HG02870 (cell line): ENCODE data around the gene PEX14.

ENCODE experiments used
- ATAC-seq: cut with Tn5 transposase; IDR thresholded peaks from one replicate; pipeline ENCODE4 v1.9.1; 2021; ENCODE audit warnings: mild to moderate bottlenecking, moderate library complexity; ENCODE audit not compliant: unreplicated experiment

PEX14 gene

DNA sequence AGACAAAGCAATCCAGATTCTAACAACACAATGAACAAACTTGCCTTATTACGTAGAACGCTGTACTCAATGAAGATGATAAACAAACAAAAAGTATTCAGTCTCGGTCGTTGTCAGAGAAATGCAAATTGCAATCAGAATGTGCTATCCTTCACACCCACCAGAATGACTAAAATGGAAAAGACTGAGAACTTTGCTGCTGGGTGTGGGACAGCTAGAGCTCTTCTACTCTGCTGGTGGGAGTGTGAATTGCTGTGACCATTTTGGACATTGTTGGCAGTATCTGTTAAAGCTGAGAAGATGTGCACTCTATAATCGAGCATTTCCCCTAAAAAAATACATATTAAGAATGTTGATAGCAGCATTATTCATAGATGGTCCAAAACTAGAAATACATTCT lies 111.4 kb downstream of the PEX14 start:
- no peak for ATAC-seq

DNA sequence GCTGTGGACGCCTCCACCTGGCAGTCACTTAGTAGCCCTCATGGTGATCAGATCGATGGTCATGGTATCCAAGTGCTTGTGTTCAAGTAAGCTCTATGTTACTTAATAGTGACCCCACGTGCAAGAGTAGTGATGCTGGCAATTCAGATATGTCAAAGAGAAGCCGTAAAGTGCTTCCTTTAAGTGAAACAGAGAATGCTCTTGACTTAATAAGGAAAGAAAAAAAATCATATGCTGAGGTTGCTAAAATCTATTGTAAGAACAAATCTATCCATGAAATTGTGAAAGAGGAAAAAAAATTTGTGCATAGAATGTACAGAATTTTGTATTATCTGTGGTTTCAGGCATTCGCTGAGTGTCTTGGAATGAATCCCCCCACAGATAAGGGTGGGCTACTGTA lies 113.9 kb downstream of the PEX14 start:
- ATAC-seq: no peak

DNA sequence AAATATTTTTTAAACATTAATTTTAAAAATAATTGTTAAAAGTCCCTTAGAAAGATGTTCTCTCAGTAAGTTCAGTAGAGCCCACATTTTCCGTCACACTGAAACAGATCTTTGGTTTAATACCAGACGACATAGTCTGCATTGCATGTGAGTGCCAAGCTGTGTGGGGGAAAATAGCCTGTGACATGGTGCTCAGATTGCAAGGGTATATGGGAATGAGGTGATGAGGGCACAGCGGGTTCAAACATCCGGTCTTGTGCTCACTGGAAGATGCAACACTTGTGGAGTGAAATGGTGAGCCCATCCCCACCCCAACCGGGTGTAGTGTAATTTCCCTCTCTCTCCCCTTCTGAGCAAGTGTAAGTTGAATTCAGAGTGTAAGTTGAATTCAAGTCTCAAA lies 114.3 kb downstream of the PEX14 start:
- no peak for ATAC-seq

DNA sequence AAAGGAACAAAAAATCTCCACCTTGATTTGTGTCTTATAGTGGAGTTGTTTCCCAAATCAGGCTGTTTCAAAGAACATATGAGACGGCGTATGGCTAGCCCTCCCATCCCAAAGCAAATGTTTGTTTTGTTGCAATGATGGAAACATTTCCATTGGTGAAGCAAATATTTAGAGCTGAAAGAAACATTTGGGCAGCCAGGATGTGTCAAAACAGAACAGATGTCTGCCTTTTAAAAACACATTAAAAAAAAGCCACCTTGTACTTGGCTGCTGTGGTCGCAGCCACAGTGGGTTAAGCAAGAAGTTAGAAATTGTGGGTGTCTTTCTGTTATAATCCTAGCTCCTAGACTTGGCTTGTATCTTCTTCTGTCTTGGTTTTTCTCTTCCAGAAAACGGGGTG lies 116.3 kb downstream of the PEX14 start:
- no peak for ATAC-seq

DNA sequence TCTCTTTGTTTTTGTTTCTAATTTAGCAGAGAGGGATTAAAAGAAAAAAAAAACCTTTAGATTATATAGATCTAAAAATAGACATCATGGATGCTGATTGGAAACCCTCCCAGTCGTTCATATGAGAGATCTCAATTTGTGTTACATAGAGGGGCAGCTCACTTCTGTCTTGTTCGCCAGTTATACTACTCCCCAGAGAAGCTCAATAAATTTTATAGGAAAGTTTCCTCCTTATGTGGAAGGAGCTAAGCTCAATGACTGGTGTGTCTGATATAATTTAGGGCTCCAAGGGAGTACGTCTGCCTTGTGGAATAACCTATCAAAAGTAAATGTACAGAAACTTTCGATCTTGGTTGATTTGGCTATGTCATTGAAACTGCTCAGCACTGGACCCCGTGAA lies 117.6 kb downstream of the PEX14 start:
- ATAC-seq: no peak

DNA sequence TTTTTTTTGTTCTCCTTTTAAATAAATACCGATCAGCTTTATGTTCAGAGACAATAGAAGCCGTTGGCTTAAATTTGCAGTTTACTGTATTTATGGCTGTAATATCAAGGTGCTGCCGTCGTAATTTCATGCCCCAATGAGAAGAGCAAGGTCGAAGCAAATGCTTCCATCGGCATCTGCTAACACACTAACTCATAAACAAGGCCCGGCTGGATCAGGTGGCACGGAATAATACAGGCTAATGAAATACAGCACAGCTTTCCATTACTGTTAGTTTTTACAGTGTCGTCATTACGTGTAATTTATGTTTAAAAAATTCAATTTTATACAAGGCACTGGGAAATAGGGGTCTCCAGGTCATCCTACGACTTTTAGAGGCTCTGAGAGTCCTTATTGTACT lies 119.0 kb downstream of the PEX14 start:
- ATAC-seq: no peak

DNA sequence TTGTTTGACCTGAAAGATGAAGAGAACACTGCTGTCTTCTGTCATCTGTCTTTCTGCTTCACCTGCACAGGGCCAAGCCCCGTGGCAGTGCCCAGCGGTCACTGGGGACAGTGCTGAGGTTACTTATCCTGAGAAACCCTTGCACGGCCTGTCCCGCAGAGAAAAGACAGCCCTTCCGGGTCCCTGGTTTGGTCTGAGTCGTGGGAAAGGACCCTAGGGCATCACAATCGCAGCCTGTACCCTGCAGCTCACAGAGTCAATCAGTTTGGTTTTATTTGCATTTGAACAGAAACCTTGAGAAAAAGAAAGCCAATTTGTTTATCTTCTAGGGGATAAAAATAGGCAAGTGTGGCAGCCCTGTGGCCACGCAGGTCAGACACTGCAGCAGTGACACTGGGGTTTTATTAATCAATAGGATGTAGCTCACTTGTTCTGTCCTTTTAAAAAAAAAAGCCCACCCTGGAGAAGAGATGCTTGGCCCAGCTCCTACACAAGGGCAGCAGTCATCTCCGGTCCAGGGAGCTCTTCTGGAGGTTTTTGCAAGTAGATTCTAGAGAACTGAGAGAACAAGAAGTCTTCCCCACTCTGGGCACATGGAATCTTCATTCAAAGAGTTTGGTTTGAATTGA lies 120.0 kb downstream of the PEX14 start:
- no peak for ATAC-seq

DNA sequence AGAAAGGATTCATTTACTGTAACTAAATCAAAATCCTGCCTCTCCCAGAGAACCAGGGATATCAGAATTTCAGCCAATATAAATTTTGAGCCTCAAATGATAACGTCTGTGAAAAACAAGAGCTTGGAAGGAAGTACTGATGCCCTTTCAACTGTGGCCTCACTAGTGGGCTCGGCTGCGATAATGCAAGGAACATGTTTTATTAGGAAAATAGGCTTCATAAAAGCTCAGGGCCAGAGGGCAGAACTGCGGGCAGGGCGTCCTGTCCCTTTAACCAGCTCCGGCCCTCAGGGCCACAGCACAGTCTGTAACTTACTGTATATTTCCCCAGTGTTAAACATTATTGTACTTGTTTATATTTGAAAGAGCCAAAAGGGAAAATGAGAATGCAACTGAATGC lies 122.0 kb downstream of the PEX14 start:
- ATAC-seq: no peak

DNA sequence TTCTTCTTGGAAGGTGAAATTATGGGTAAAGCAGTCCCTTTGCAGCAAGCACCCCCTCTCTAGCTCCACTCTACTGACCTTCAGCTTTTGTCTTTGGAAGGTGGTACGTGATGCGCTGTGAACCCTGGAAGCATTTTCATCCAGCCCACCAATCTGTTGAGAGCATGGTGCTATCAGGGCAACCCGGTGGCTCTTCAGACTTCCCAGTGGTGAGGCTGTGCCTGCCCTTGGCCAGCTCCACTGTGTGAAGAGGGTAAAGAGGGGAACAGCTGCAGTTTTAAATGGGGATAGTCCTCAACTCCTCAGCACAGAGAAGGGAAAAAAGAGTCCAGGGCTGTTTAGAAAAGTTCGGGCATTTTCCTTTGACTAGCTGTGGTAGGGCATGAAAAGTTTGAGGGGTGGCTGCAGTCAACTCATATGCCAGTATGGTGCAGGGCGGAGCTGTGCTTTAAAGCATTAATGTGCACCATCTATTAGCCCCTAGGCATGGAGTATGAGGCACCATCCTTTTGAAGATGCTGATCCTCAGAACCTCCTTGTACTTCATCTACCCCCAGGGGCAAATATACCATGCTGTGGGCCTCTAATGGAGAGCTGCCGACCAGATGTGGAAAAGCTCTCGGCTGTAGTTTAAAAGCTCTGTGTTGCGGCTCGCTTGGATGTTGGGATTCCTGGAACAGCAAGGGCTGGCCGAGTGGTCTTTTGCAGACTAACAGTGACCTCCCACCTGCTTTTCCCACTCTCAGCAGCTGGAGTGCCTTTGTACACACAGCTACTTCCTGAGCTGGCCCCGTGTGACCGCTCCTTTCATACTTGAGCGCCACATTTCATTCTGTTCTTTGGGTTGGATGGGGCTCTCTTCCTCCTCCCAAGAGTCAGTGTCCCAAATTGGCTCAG lies 123.0 kb downstream of the PEX14 start:
- ATAC-seq: no peak

DNA sequence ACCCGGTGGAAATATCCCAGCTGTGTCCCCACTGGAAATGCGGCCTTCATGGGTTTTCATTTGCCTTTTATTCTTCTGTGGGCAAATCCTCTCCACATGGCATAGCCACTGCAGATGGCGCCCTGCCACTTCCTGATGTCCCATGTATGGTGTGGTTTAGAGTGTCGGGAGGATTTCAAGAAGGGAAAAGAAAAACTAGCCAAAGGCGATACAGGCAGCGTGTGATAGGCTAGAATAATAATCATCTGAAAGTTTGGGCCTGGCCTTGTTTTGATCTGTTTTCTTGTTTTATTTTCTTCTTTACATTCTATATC lies 123.6 kb downstream of the PEX14 start:
- ATAC-seq: no peak

DNA sequence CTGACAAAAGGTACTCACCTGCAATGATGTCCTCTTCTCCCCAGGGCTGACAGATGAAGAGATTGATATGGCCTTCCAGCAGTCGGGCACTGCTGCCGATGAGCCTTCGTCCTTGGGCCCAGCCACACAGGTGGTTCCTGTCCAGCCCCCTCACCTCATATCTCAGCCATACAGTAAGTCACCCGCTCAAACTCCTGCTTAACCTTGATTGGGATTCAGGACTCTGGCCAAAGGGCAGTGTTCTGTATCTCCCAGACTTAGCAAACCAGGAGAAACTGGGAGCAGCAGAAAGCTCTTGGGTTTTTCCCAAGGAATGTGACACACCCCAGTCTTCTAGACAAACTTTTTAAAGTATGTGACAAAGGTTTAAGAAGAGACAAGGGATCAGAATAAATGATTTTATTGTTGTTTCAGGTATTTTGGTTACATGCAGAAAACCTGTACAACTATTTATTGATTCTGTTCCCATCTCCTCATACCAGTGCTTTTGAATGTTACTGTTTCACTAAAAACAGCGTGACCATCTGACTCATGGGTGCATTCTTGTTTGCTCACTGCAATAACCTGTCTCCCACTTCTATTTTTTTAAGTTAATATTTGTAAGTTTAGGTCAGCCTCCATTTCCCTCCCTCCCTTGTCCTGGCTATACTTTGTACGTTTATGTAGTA lies 124.6 kb downstream of the PEX14 start:
- ATAC-seq: no peak

DNA sequence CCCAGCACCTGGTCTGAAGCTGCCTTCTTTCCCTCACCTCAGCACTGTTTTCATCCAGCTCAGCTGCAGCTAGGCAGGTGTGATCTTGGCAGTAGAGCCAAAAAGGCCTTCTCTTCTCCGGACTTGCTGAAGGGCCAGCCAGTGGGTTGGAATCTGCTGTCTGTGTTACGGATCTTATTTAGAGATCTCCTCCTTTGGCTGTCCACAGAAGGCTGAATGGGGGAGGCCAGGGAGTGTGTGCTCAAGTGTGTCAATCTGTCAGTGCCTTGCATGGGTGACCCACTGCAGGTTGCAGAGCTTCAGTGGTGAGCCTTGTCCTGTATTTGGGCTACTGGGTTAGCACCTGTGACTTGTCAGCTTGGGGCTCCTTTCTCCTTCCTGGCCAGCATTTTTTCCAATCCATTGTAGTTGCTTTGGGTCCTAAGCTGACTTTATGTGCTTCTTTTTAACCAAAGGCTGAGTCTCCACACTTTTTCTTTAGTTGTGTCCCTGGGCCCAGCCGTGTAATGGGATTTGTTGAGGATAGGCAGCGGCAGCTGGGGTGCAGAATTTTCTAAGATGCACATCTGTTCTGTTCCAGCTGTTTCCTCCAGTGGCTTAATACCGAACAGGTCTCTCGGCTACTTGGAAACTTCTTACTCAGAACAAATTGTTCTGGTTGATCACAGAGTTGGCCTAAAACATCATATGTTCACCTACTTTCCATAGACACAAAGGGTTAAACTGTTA lies 126.8 kb downstream of the PEX14 start:
- ATAC-seq: no peak

DNA sequence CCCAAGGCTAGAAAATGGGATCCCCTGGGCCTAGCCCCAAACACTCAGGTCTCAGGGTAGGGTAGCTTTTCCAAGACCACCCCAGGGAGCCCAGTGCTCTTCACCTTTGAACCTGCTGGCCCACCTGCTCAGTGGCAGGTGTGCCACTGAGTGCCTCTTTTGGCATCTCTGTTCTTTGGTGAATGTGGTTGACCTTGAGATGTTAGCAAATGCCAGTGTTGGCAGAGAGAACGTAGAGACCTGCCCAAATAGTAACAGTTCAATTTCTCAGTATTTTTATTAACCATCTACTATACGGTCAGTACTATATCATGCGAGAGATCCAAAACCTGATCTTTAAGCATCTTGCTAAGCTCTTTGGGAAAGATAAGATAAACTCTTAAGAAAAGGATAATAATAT lies 128.2 kb downstream of the PEX14 start:
- ATAC-seq: no peak

DNA sequence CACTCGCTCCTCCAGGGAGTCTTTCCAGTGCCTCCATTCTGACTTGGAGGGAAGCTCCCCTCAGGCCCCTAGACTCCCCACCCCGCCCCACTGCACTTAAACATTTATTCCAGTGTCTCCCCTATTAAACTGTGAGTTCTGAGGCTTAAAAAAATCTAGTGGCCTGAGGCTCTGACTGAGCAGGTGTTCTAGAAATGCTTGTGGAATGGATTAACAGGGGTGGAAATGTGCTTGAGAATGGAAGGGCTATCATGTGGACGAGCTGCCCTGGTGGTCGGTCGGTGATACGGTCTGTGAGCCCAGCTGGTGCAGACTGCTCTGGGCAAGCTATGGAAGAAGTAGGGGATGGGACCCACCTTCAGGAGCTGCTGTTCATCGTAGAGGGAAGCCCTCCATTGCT lies 130.2 kb downstream of the PEX14 start:
- ATAC-seq: no peak

DNA sequence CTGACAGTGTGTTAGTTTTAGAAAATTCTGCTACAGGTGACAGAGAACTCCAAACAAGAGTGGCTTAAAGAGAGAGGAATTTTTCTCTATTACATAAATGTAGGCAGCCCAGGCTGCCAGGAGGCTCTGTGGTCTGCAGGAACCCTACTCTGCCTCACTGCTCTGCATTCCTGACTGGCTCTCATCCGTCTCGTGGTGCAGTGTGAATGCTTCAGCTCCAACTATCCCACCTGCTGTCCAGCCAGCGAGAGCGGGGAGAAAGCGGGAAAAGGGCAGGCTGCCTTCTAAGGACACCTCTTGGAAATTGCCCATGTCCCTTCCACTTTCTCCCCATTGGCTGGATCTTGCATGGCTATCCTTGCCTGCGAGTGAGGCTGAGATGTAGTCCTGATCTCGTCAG lies 131.3 kb downstream of the PEX14 start:
- ATAC-seq: no peak

DNA sequence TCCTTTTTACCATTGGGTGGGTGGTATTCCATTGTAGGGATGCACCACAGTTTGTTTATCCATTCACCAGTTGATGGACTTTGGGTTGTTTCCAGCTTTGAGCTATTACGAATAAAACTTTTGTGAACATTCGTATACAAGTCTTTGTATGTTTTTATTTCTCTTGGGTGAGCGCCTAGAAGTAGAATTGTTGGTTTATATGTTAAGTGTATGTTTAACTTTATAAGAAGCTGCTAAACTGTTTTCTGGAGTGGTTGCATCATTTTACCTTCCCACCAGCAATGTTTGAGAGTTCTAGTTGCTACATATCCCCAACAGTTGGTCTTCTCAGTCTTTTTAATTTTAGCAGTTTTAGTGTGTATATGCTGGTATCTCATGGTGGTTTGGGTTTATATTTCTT lies 132.5 kb downstream of the PEX14 start:
- no peak for ATAC-seq

DNA sequence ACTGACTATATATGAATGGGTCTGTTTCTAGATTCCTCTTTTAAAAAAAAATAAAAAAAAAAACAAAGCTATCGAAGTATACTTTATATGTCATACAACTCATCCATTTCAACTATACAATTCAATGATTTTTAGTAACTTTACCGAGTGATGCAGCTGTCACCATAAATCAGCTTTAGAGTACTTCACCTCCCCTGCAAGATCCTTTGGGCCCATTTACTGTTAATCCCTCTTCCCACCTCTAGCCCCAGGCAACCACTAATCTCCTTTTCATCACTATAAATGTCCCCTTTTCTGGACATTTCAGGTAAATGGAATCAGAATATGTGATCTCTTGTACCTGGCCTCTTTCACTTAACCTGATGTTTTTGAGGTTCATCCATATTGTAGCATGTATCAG lies 133.9 kb downstream of the PEX14 start:
- no peak for ATAC-seq

DNA sequence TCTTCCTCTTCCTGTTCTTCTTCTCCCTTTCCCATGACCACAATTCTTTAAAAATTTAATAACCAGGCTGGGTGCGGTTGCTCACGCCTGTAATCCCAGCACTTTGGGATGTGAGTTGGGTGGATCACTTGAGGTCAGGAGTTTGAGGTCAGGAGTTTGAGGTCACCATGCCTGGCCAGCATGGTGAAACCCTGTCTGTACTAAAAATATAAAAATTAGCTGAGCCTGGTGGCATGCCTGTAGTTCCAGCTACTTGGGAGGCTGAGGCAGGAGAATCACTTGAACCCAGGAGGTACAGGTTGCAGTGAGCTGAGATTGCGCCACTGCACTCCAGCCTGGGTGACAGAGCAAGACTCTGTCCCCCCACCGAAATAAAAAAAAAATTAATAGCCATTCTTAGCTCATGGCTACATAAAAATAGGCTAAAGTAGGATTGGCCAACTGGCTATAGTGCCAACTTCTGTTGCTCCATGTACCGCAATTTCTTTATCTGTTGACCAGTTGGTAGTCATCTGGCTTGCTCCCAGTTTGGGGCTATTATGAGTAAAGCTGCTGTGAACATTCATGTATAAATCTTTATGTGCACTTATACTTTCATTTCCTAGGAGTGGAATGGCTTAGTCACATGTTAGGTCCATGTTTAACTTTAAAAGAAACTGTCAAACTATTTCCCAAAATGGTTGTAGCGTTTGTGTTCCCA lies 136.3 kb downstream of the PEX14 start:
- ATAC-seq: no peak

DNA sequence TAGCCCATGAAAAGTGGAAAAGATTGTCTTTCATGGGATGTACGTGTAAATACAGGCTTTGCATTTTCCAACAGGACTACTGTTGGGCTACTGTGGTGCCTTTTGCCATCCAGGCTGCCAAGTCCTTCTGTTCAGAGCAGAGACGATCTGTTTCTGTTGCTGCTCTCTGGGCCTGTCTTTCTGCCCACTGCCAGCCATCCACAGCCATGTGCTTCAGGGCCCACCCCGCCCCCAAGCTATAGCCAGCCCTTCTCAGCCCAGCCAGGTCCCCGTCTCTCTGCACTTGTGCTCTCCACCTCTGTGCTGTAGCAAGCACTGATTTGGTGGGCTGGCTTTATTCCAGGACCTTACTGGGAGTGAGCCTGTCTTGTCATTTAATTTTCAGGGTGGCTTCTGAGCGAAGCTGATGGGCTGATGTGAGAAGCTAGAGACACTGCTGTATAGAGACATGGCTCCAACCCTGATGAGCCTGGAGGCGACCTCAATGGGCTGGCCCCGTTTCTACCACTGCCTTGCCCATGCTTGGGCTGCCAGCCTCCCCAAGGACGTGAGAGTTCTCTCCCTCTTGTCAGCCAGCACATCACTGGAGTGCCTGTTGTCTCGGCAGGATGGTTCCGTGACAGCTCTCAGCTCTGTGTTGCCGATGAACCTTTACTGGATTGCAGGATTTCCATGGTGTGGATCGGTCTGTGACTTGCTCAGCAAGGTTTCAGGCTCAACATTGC lies 137.8 kb downstream of the PEX14 start:
- ATAC-seq: no peak

DNA sequence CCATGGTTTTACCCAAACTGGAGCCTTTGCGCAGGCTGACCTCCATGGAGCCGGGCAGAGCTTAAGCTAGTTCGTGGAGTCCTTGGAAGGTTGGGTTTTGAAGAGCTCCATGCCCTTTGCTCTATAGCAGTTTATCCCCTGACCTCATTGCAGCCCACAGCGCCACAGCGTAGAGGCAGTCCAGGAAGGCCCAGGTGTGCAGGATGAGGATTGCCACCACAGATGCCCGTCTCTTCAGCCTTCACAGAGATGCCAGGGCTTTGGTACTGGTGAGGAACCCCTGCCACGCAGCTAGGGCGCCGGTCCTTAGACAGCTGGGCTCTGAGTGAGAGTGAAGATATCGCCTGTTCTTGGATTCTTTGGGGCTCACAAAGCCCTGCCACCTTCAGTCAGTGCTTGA lies 138.6 kb downstream of the PEX14 start:
- ATAC-seq: no peak
